ENCODE results near the gene FAM167B.
"Not testable (repeated sequence)": the region's sequence is repeated elsewhere in the genome, so short reads cannot be mapped to it uniquely, and the experiment has no call there.

Gene FAM167B

DNA sequence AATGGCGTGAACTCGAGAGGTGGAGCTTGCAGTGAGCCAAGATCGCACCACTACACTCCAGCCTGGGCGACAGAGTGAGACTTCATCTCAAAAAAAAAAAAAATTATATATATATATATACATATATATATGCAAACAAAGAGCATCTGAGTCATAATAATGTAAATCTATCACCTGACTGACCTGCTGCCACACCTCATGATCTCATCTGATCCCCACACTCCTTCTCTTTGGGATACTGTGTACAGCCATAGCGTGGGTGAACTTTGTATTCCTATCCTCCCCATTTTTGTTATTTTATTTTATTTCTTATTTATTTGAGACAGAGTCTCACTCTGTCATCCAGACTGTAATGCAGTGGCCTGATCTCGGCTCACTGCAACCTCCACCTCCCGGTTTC is 42.2 kb downstream of the FAM167B start:
- peaks cover 2% of the 10 kb centered on the region; the same call in 1 of the 2 replicates for H3F3A ChIP-seq (ENCODE audit: control insufficient read depth, insufficient read depth)
- H3K9me2 ChIP-seq (replicated peaks; ENCODE audit: control insufficient read depth, low read length): no peaks in the 10 kb centered on the region
- H3K27me3 ChIP-seq (ENCODE audit: control insufficient read depth, low read length): no peaks in the 10 kb centered on the region
- H3K4me3 ChIP-seq (ENCODE audit: low read length): no peak overlapping the region
- H4K20me1 ChIP-seq (ENCODE audit: control insufficient read depth, insufficient read depth, low read depth, low read length): no peaks in the 10 kb centered on the region
- no peak overlapping the region for H3K27ac ChIP-seq (ENCODE audit: low read depth, low read length)
- peaks cover 34% of the 10 kb centered on the region for H3K4me1 ChIP-seq (ENCODE audit: control insufficient read depth, low read length)
- TF ChIP-seq EZH2phosphoT487 (IDR thresholded peaks at IDR 0.05; ENCODE audit: borderline replicate concordance, low read length): no peak
- TF ChIP-seq, protein P1, sequence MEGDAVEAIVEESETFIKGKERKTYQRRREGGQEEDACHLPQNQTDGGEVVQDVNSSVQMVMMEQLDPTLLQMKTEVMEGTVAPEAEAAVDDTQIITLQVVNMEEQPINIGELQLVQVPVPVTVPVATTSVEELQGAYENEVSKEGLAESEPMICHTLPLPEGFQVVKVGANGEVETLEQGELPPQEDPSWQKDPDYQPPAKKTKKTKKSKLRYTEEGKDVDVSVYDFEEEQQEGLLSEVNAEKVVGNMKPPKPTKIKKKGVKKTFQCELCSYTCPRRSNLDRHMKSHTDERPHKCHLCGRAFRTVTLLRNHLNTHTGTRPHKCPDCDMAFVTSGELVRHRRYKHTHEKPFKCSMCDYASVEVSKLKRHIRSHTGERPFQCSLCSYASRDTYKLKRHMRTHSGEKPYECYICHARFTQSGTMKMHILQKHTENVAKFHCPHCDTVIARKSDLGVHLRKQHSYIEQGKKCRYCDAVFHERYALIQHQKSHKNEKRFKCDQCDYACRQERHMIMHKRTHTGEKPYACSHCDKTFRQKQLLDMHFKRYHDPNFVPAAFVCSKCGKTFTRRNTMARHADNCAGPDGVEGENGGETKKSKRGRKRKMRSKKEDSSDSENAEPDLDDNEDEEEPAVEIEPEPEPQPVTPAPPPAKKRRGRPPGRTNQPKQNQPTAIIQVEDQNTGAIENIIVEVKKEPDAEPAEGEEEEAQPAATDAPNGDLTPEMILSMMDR (IDR thresholded peaks at IDR 0.05; ENCODE audit: low read depth, low read length, poor library complexity, severe bottlenecking): no peak
- no peaks in the 10 kb centered on the region for H3K9me3 ChIP-seq (ENCODE audit: control insufficient read depth, insufficient read depth, low read length)
- H3K4me2 ChIP-seq (ENCODE audit: low read length): no peak overlapping the region
- H3K79me2 ChIP-seq (ENCODE audit: control insufficient read depth, low read length): peaks cover 27% of the 10 kb centered on the region
- H3K36me3 ChIP-seq (ENCODE audit: control insufficient read depth, low read length): peaks cover 39% of the 10 kb centered on the region

DNA sequence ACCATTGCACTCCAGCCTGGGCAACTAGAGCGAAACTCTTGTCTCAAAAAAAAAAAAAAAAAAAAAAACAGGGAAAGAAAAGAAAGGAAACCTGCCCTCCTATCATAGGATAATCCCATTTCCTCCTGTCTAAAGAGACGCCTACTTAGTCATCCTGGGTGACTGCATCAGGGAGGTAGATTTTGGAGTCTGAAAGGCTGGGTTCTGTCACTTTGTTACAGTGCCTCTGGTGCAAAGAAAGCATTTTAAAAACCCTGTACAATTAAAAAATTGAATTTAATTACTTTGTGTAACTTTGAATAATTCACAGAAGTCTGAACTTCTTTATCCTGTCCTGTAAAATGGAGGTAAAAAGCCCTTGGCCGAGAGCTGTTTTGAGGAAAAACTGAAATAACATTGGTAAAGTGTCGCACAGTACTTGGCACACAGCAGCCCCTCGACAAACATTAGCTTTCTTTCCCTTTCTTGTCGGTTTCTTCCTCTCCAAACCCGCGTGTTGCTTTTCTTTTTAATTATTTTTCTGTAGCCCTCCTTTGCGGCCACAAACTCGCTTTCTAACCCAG is 44.2 kb downstream of the FAM167B start:
- peak overlapping the region; percentile 85 for H3K27ac ChIP-seq (ENCODE audit: low read depth, low read length)
- no peaks in the 10 kb centered on the region for H3K9me3 ChIP-seq (ENCODE audit: control insufficient read depth, insufficient read depth, low read length)
- no peaks in the 10 kb centered on the region for H3K9me2 ChIP-seq (replicated peaks; ENCODE audit: control insufficient read depth, low read length)
- H3K79me2 ChIP-seq (ENCODE audit: control insufficient read depth, low read length): peaks cover 47% of the 10 kb centered on the region
- peaks cover 53% of the 10 kb centered on the region for H3K4me1 ChIP-seq (ENCODE audit: control insufficient read depth, low read length)
- TF ChIP-seq, protein P1 (IDR thresholded peaks at IDR 0.05; ENCODE audit: low read depth, low read length, poor library complexity, severe bottlenecking): no peak
- no peak for TF ChIP-seq EZH2phosphoT487 (IDR thresholded peaks at IDR 0.05; ENCODE audit: borderline replicate concordance, low read length)
- H3K4me3 ChIP-seq (ENCODE audit: low read length): peak overlapping the region; percentile 100
- peaks cover 15% of the 10 kb centered on the region for H4K20me1 ChIP-seq (ENCODE audit: control insufficient read depth, insufficient read depth, low read depth, low read length)
- H3K27me3 ChIP-seq (ENCODE audit: control insufficient read depth, low read length): no peaks in the 10 kb centered on the region
- H3F3A ChIP-seq (ENCODE audit: control insufficient read depth, insufficient read depth): peaks cover 2% of the 10 kb centered on the region; the same call in 1 of the 2 replicates
- H3K4me2 ChIP-seq (ENCODE audit: low read length): peak overlapping the region; percentile 84
- peaks cover 42% of the 10 kb centered on the region for H3K36me3 ChIP-seq (ENCODE audit: control insufficient read depth, low read length)

DNA sequence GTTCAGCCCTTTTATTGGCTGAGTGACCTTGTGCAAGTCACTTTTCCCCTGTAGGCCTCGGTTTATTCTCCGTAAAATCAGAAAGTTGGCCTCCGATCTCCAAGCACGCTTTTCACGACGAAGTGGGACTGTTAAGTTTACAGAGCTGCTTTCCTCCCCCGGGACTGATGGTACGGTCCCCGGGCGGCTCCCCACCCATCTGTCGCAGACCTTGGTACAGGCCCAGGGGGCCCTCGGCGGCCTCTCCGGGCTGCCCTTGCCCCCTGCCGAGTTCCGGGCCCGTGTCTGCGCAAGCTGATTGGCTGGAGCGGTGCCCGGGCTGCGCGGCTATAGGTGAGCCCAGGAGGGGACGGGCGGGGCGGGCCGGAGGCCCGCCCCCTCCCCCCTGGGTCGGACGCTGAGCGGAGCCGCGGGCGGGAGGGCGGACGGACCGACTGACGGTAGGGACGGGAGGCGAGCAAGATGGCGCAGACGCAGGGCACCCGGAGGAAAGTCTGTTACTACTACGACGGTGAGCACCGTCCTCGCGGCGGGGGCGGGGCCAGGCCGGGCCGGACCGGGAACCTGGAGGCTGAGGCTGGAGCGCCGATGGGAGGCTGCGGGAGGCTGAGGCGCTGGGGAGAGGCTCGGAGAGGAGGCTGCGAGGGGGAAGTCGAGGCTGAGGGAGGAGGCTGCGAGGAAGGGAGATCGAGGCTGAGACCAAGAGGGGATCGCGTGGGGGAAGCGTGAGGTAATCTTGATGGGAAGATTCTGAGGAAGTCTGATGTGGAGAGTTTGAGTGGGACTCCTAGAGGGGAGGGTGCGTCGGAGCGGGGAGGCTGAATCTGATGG is 44.9 kb downstream of the FAM167B start, which contains the start of gene HDAC1:
Gene HDAC1, plus strand, starts transcription at position 376 of the 831 bp plus-strand sequence. Its CDS starts 87 bp downstream, at position 463.
- H3K4me1 ChIP-seq (ENCODE audit: control insufficient read depth, low read length): peaks cover 60% of the 10 kb centered on the region
- H3K4me2 ChIP-seq (ENCODE audit: low read length): peak within 1 kb of the TSS; percentile 95
- peaks cover 2% of the 10 kb centered on the region; the same call in 1 of the 2 replicates for H3F3A ChIP-seq (ENCODE audit: control insufficient read depth, insufficient read depth)

DNA sequence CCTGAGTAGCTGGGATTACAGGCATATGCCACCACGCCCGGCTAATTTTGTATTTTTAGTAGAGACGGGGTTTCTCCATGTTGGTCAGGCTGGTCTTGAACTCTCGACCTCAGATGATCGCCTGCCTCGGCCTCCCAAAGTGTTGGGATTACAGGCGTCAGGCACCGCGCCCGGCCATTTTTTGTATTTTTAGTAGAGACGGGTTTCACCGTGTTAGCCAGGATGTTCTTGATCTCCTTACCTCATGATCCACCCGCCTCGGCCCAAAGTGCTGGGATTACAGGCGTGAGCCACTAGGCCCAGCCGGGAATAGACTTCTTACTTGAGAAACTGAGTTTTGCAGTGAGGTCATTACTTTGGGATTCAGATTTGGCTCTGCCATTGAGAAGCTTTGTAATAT is 51.2 kb downstream of the FAM167B start:
- not testable (repeated sequence) for H3K9me3 ChIP-seq (ENCODE audit: control insufficient read depth, insufficient read depth, low read length); H3K4me2 ChIP-seq (ENCODE audit: low read length); H3K27ac ChIP-seq (ENCODE audit: low read depth, low read length); H3K4me3 ChIP-seq (ENCODE audit: low read length); H3K27me3 ChIP-seq (ENCODE audit: control insufficient read depth, low read length); H3F3A ChIP-seq (ENCODE audit: control insufficient read depth, insufficient read depth); H3K9me2 ChIP-seq (replicated peaks; ENCODE audit: control insufficient read depth, low read length)
- peaks cover 51% of the 10 kb centered on the region for H3K4me1 ChIP-seq (ENCODE audit: control insufficient read depth, low read length)
- H4K20me1 ChIP-seq (ENCODE audit: control insufficient read depth, insufficient read depth, low read depth, low read length): peaks cover 24% of the 10 kb centered on the region
- peaks cover 86% of the 10 kb centered on the region for H3K36me3 ChIP-seq (ENCODE audit: control insufficient read depth, low read length)
- H3K79me2 ChIP-seq (ENCODE audit: control insufficient read depth, low read length): peaks cover 99% of the 10 kb centered on the region

More for the DNA sequence above, 44.9 kb downstream of the FAM167B start, which contains the start of gene HDAC1:
- H3K9me2 ChIP-seq (replicated peaks; ENCODE audit: control insufficient read depth, low read length): no peaks in the 10 kb centered on the region
- H3K27ac ChIP-seq (ENCODE audit: low read depth, low read length): peak within 1 kb of the TSS; percentile 86
- no peaks in the 10 kb centered on the region for H3K9me3 ChIP-seq (ENCODE audit: control insufficient read depth, insufficient read depth, low read length)
- H3K27me3 ChIP-seq (ENCODE audit: control insufficient read depth, low read length): no peaks in the 10 kb centered on the region
- peaks cover 54% of the 10 kb centered on the region for H3K79me2 ChIP-seq (ENCODE audit: control insufficient read depth, low read length)
- peaks cover 21% of the 10 kb centered on the region for H4K20me1 ChIP-seq (ENCODE audit: control insufficient read depth, insufficient read depth, low read depth, low read length)
- peak within 1 kb of the TSS; percentile 100 for H3K4me3 ChIP-seq (ENCODE audit: low read length)
- no peak for TF ChIP-seq EZH2phosphoT487 (IDR thresholded peaks at IDR 0.05; ENCODE audit: borderline replicate concordance, low read length)
- TF ChIP-seq, protein P1 (IDR thresholded peaks at IDR 0.05; ENCODE audit: low read depth, low read length, poor library complexity, severe bottlenecking): no peak
- peaks cover 47% of the 10 kb centered on the region for H3K36me3 ChIP-seq (ENCODE audit: control insufficient read depth, low read length)

All from DOHH2 (cell line).